Epithelial cell of prostate (primary cell): ENCODE data around the gene CAMSAP3.
A peak's percentile ranks its signal among the peaks of the same experiment; 100 is the strongest.

Experiments
- DNase-seq: peaks from one replicate; pipeline ENCODE4 v3.0.0-alpha.2; 2011; ENCODE audit warnings: low read depth, low spot score
- H3K27ac ChIP-seq: fragments of 450-650 bp; 2 replicates; pipeline ENCODE4 v1.5.1; 2017; ENCODE audit warnings: mild to moderate bottlenecking

The CAMSAP3 gene

GRCh38 chr19:7625763-7626372 is 30.2 kb downstream of the CAMSAP3 start:
- H3K27ac ChIP-seq = no peak overlapping the region
- no peak for DNase-seq

DNA sequence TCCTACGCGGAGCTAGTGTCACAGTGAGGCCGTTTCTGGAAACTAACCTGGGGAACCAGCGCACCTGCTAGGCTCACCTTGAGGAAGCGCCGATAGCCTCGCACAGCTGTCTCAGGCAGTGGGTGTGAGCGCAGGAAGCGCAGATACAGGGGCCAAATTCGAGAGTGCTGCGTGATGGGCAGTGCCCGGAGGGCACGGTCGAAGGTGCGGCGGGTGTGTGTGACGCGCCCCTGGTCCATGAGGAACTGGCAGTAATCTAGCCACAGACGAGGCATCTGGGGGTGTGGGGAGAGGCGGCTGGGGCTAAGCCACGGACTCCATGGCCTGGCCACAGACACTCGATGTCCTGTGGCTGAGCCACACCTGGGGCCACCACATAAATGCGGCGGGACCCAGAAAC is 31.5 kb downstream of the CAMSAP3 start:
- no peak for DNase-seq

GRCh38 chr19:7628589-7629311 is 33.1 kb downstream of the CAMSAP3 start:
- no peak for DNase-seq
- H3K27ac ChIP-seq = peak overlapping the region; percentile 24

More for the DNA sequence above, 31.5 kb downstream of the CAMSAP3 start:
- H3K27ac ChIP-seq = no peak overlapping the region

- DNase-seq = peak; percentile 96
Measured at GRCh38 chr19:7629347-7630054, 33.8 kb downstream of the CAMSAP3 start, which contains the start of the genes PET100 and XAB2. Gene PET100, plus strand, starts transcription at chr19:7629793. Its CDS starts 41 bp downstream, at chr19:7629834. Gene XAB2, minus strand, starts transcription at chr19:7629545. Its CDS starts 18 bp downstream, at chr19:7629527.

GRCh38 chr19:7631577-7631976 is 35.9 kb downstream of the CAMSAP3 start:
- no peak for DNase-seq
- no peak overlapping the region for H3K27ac ChIP-seq

More at GRCh38 chr19:7629347-7630054, 33.8 kb downstream of the CAMSAP3 start, which contains the start of the genes PET100 and XAB2:
- peak within 1 kb of the TSS; percentile 24 for H3K27ac ChIP-seq

DNA sequence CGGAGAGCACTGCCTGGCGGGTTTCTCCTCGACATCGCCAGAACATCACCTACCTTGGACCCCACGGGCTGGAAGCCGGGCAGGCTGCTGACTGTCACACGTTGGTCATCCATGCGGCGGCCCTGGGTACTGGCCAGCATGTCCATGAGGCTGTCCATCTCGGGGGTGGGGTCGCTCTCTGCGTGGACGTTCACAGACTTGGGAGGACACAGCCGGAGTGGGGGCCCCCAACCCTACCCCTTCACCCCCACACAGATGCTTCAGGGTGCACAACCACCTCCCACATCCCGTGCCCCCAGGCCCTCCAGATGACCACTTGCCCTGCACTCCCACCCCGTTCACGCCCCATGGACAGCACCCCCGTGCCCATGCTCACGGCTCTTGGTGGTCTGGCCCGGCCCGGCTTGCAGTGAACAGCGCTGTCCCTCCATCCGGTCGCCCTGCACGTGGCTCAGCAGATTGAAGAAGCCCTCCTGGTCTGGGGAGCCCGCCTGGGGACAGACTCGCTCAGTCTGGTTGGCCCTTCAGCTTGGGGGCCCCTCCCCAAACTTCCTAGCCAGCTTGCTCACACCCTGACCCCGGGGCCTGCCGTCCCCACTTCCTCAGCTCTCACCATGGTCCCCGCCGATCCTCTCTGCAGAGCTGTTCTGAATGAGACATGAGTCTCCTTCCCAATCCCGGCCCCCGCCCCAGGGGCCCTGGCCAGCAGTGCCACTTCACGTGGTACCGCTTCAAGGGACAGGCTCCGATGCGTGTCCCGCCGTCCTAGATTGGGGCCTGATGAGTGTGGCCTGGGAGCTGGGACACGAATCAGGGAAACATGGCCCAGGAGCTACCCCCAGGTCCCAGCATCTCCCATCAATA is 36.9 kb downstream of the CAMSAP3 start:
- no peak overlapping the region for H3K27ac ChIP-seq
- DNase-seq = no peak

DNA sequence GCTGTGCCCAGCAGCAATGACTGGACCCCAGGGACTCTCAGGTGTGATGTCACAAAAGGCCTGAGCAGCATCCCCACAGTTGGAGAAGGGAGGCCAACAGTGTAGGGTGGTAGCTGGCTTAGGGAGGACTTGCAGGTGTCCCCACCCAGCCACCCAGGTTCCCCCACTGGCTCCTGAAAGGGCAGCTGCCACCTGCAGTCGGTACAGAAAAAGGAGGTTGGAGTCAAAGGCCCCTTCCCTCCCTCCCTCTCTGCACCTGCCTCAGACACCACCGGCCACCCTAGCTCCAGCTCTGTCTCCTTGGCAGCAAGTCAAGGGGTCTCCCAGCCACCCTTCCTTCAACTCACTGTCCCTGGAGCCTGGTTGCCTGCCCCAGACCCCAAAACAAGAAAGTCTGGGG is 38.0 kb downstream of the CAMSAP3 start, which contains the start of gene PCP2:
Gene PCP2 (minus strand): TSS at position 22 of the 400 bp plus-strand sequence. CDS start 262 bp downstream, outside the sequence.
- DNase-seq = no peak
- no peak within 1 kb of the TSS for H3K27ac ChIP-seq

GRCh38 chr19:7635670-7636069 is 40.0 kb downstream of the CAMSAP3 start:
- DNase-seq = no peak
- no peak overlapping the region for H3K27ac ChIP-seq

DNA sequence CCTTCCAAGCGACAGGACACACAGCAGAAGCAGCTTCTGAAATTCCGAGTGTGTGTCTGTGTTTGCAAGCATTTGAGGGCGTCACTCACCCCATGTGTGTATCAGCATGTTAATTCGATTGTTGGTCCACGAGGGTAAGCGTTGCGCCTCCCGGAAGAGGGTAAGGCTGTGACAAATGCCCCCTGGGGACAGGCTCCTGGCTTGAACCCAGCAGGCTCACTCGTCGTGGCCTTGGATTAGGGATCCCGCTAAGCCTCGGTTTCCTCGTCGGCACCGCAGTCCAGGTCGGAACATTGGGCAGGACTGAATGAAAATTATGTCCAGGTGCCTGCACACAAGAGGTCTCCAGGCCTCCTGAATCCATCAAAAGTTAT is 40.6 kb downstream of the CAMSAP3 start:
- DNase-seq = no peak
- H3K27ac ChIP-seq = no peak overlapping the region

GRCh38 chr19:7636691-7637373 is 41.2 kb downstream of the CAMSAP3 start, which contains the start of gene STXBP2:
Gene STXBP2, plus strand, starts transcription at chr19:7637110. Its CDS starts 40 bp downstream, at chr19:7637150.
- no peak for DNase-seq
- peak within 1 kb of the TSS; percentile 49 for H3K27ac ChIP-seq

- no peak for DNase-seq
Measured at GRCh38 chr19:7637374-7638256, 42.0 kb downstream of the CAMSAP3 start.

DNA sequence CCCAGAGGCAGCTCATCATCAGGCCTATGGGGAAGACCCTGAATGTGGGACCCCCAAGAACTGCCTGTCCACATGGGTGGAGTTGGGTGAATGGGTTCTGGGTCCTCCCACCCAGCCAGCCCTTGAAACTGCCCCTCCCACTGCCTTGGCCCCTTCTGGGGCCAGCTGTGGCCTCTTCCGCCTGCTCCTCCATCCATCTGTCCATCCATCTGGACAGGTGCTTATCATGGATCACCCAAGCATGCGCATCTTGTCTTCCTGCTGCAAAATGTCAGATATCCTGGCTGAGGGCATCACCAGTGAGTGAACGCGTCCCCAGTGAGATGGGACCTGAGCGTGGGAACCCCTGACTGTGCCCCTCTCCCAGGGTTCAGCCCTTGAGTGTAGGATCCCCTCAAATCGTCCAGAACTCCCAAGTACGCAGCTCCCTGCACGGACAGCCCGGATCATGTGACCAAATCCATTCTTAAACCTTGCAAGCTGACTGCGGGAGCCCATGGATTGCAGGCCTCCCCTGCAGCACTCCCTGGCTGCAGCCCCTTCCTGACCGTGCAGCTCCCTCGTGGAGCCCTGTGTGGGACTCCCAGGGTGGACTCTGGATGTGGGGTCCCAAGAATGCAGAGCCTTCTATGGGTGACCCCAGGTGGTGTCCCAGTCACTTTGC is 43.3 kb downstream of the CAMSAP3 start:
- no peak for DNase-seq
- no peak overlapping the region for H3K27ac ChIP-seq

More at GRCh38 chr19:7637374-7638256, 42.0 kb downstream of the CAMSAP3 start:
- peak overlapping the region; percentile 49 for H3K27ac ChIP-seq

DNA sequence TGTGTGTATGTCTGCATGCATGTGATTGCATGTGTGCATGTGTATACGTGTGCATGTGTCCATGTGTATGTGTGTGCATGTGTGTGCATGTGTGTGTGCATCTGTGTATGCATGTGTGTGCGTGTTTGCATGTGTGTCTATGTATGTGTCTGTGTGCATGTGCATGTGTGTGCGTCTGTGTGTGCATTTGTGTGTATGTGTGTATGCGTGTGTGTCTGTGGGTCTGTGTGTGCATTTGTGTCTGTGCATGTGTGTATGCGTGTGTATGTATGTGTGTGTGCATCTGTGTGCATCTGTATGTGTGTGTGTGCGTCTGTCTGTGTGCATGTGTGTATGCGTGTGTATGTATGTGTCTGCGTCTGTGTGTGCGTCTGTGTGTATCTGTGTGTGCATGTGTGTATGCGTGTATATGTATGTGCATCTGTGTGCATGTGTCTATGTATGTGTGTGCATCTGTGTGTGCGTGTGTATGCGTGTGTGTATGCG is 44.2 kb downstream of the CAMSAP3 start:
- DNase-seq = no peak

DNA sequence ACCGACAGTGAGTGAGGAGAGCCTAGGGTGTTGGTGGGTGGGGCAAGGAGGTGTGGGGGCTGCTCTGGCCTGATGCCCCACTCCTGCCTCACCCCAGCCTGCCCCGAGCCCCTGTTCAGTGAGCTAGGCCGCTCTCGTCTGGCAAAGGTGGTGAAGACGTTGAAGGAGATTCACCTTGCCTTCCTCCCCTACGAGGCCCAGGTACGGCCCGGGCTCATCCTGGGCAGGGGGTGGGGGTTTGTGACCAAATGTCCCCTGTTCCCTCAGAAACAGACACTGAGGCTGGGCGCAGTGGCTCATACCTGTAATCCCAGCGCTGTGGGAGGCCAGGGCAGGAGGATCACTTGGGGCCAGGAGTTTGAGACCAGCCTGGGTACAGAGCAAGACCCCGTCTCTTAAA is 45.1 kb downstream of the CAMSAP3 start:
- DNase-seq = no peak
- H3K27ac ChIP-seq = no peak overlapping the region

More for the DNA sequence above, 44.2 kb downstream of the CAMSAP3 start:
- no peak overlapping the region for H3K27ac ChIP-seq

GRCh38 chr19:7641290-7642276 is 45.9 kb downstream of the CAMSAP3 start:
- DNase-seq = no peak
- no peak overlapping the region for H3K27ac ChIP-seq

- no peak for DNase-seq
- H3K27ac ChIP-seq = no peak overlapping the region
Measured at GRCh38 chr19:7642295-7643030, 46.8 kb downstream of the CAMSAP3 start.
